Progenitor cell of endocrine pancreas (in vitro differentiated cells): ENCODE measurements around the gene ANKS1B. TPM values are rescaled to one million over a fixed set of nuclear protein-coding genes. Genes with fewer than 3 reads are reported as not detected.

Experiments used
- DNase-seq: peaks from one replicate; pipeline ENCODE4 v3.0.0; 2021; ENCODE audit warnings: low spot score; ENCODE audit not compliant: unreplicated experiment
- H3K27ac Mint-ChIP-seq: 2 replicates; pipeline ENCODE4 v1.8.0; 2021; ENCODE audit warnings: mild to moderate bottlenecking, moderate library complexity, mixed read lengths
- H3K27me3 Mint-ChIP-seq: 2 replicates; pipeline ENCODE4 v1.8.0; 2021; ENCODE audit warnings: mixed read lengths
- H3K36me3 Mint-ChIP-seq: 2 replicates; pipeline ENCODE4 v1.8.0; 2022; ENCODE audit warnings: mixed read lengths; ENCODE audit not compliant: insufficient read depth
- H3K4me1 Mint-ChIP-seq: 2 replicates; pipeline ENCODE4 v1.8.0; 2021; ENCODE audit warnings: low read depth, mixed read lengths
- H3K4me3 Mint-ChIP-seq: 2 replicates; pipeline ENCODE4 v1.8.0; 2021; ENCODE audit warnings: low read depth, mild to moderate bottlenecking, moderate library complexity, mixed read lengths
- H3K9me3 Mint-ChIP-seq: 2 replicates; pipeline ENCODE4 v1.8.0; 2021; ENCODE audit warnings: low read depth, mixed read lengths
- CTCF ChIP-seq: fragments of 200-600 bp; sonication (generic); IDR thresholded peaks from one replicate; pipeline ENCODE4 v1.5.0; 2021; ENCODE audit warnings: antibody characterized with exemption, mild to moderate bottlenecking; ENCODE audit not compliant: unreplicated experiment
- total RNA-seq: library from RNA; stranded (reverse); gene quantifications from 2 replicates; pipeline ENCODE4 v1.2.1, GENCODE V29; 2021

Gene ANKS1B
- total RNA-seq, 1 donor from 2014 or later = 10.1 TPM

DNA sequence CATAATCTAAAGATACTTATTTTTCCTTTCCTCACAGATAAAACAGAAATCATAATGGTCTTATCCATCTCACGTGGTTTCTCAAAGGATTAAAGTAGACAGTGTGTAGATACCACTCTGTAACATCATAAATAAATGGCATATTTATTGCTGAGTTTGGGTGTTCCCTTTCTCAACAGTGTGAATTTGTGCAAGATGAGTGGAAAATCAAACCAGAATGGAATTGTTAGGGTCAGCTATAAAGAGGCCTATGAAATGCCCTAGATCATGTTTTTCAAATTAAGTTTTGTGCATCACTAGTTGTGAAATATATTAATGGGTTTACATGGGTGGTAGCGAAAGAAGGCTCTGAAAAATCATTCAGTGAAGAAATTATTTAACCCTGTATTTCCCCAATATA, 553.5 kb downstream of the ANKS1B start:
- Mint-ChIP-seq H3K4me1 (no peaks in the 10 kb centered on the region), H3K9me3 (no peaks in the 10 kb centered on the region), H3K36me3 (no peaks in the 10 kb centered on the region), H3K27ac (no peak overlapping the region), H3K4me3 (no peak overlapping the region), H3K27me3 (no peaks in the 10 kb centered on the region)
- no peak for DNase-seq
- TF ChIP-seq CTCF = no peak

DNA sequence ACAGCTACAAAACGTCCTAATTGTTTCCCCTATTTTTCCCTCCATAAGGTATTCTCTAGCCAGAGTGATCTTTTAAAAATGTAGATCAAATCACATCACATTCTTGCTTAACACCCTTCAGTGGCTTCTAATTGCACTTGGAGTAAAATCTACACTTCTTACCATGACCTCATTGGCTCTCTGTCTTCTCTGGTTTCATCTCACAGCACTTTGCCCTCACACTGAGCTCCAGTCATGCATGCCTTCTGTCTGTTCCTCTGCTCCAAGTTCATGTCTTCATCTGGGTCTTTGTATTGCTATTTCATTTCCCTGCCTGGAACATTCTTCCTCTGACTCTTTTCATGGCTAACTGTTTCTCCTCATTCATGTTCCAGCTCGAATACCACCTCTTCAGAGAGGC, 557.6 kb downstream of the ANKS1B start:
- Mint-ChIP-seq H3K27me3 (no peaks in the 10 kb centered on the region), H3K4me1 (no peaks in the 10 kb centered on the region), H3K27ac (no peak overlapping the region), H3K9me3 (no peaks in the 10 kb centered on the region), H3K36me3 (no peaks in the 10 kb centered on the region), H3K4me3 (no peak overlapping the region)
- no peak for TF ChIP-seq CTCF
- DNase-seq = no peak

- Mint-ChIP-seq H3K9me3 (peaks cover 8% of the 10 kb centered on the region), H3K4me1 (no peaks in the 10 kb centered on the region), H3K36me3 (peaks cover 1% of the 10 kb centered on the region), H3K4me3 (no peak overlapping the region), H3K27me3 (no peaks in the 10 kb centered on the region), H3K27ac (no peak overlapping the region)
- no peak for DNase-seq
- TF ChIP-seq CTCF = no peak
Measured at GRCh38 chr12:99418379-99418778, 566.4 kb downstream of the ANKS1B start.

- Mint-ChIP-seq H3K27ac (no peak overlapping the region), H3K4me1 (no peaks in the 10 kb centered on the region), H3K9me3 (peaks cover 14% of the 10 kb centered on the region), H3K4me3 (no peak overlapping the region), H3K36me3 (peaks cover 1% of the 10 kb centered on the region), H3K27me3 (no peaks in the 10 kb centered on the region)
- no peak for DNase-seq
- TF ChIP-seq CTCF = no peak
Measured at GRCh38 chr12:99413751-99414150, 571.0 kb downstream of the ANKS1B start.

- Mint-ChIP-seq H3K27ac (no peak overlapping the region), H3K27me3 (no peaks in the 10 kb centered on the region), H3K4me1 (no peaks in the 10 kb centered on the region), H3K4me3 (no peak overlapping the region), H3K9me3 (no peaks in the 10 kb centered on the region), H3K36me3 (no peaks in the 10 kb centered on the region)
- no peak for DNase-seq
- no peak for TF ChIP-seq CTCF
Measured at GRCh38 chr12:99393763-99394162, 591.0 kb downstream of the ANKS1B start.
